ENCODE results near the gene HOXB4. TPM values are rescaled to one million over a fixed set of nuclear protein-coding genes. Genes with fewer than 3 reads are reported as not detected.
A peak's percentile ranks its signal among the peaks of the same experiment; 100 is the strongest.

The HOXB4 gene
- total RNA-seq, 4 donors from 2014 or later: 1.8 to 6.6 (median 5.1) TPM

DNA sequence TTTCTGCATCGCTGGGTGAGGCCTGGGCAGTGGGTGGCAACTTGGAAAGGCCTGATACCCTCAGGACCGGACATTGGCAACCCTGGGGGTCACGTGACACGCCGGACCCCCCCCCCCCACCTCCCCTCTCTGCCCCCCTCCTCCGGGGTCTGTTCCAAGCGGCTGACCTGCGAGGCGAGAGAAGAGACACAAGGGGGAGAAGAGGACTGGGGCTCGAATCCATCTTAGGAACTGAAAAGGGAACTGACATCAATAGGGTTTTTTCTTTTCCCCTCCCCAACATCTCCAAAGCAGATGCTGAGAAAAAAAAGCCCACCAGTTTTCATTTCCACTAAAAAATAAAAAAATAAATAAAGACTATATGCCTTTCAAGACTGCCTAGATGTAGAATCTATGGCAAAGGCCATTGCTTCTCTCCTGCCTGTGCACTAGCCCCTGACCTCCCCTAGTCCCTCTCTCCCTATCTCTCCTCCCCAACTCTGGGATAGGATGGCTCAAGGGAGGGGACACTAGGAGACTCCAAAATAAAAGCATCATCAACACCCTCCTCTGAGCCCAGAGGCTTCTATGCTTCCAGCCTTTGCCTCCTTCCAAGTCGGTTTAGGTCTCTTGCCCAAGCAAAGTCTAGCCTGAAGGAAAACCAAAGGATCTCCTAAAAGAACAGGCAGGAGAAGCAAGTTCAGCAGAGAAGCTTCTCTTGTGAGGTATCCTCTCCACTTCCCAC, 25.5 kb downstream of the HOXB4 start:
- Histone ChIP-seq H3K4me1 (peaks cover 0 to 55% (median 2%) of the 10 kb centered on the region in 4 donors), H3K4me3 (peak overlapping the region in 1 of 4 donors; percentile 21), H3K27me3 (no peaks in the 10 kb centered on the region), H3K36me3 (peaks cover 0 to 23% (median 3%) of the 10 kb centered on the region in 3 donors), H3K9me3 (no peaks in the 10 kb centered on the region), H3K27ac (peak overlapping the region; percentile 49 to 96 (median 63))
- DNase-seq: no peak
- no peak for TF ChIP-seq POLR2A (IDR thresholded peaks at IDR 0.05)
- TF ChIP-seq CTCF (IDR thresholded peaks at IDR 0.05): no peak

GRCh38 chr17:48551596-48552465, 26.3 kb downstream of the HOXB4 start:
- TF ChIP-seq POLR2A (IDR thresholded peaks at IDR 0.05): no peak
- no peak for TF ChIP-seq CTCF (IDR thresholded peaks at IDR 0.05)
- no peaks in the 10 kb centered on the region for H3K27me3 ChIP-seq
- DNase-seq: no peak
- no peaks in the 10 kb centered on the region for H3K9me3 ChIP-seq
- H3K36me3 ChIP-seq: peaks cover 0 to 23% (median 3%) of the 10 kb centered on the region in 3 donors
- H3K27ac ChIP-seq: peak overlapping the region; percentile 38 to 96 (median 63)
- peaks cover 0 to 53% (median 0%) of the 10 kb centered on the region in 4 donors for H3K4me1 ChIP-seq
- peak overlapping the region in 1 of 4 donors; percentile 6 for H3K4me3 ChIP-seq

GRCh38 chr17:48551214-48551555, 27.0 kb downstream of the HOXB4 start:
- H3K27me3 ChIP-seq: no peaks in the 10 kb centered on the region
- DNase-seq: no peak
- H3K9me3 ChIP-seq: no peaks in the 10 kb centered on the region
- TF ChIP-seq CTCF (IDR thresholded peaks at IDR 0.05) (no peak), POLR2A (IDR thresholded peaks at IDR 0.05) (no peak)
- H3K27ac ChIP-seq: peak overlapping the region; percentile 42 to 96 (median 63)
- H3K4me3 ChIP-seq: peak overlapping the region in 1 of 4 donors; percentile 10
- H3K36me3 ChIP-seq: peaks cover 0 to 23% (median 3%) of the 10 kb centered on the region in 3 donors
- peaks cover 0 to 53% (median 0%) of the 10 kb centered on the region in 4 donors for H3K4me1 ChIP-seq

DNA sequence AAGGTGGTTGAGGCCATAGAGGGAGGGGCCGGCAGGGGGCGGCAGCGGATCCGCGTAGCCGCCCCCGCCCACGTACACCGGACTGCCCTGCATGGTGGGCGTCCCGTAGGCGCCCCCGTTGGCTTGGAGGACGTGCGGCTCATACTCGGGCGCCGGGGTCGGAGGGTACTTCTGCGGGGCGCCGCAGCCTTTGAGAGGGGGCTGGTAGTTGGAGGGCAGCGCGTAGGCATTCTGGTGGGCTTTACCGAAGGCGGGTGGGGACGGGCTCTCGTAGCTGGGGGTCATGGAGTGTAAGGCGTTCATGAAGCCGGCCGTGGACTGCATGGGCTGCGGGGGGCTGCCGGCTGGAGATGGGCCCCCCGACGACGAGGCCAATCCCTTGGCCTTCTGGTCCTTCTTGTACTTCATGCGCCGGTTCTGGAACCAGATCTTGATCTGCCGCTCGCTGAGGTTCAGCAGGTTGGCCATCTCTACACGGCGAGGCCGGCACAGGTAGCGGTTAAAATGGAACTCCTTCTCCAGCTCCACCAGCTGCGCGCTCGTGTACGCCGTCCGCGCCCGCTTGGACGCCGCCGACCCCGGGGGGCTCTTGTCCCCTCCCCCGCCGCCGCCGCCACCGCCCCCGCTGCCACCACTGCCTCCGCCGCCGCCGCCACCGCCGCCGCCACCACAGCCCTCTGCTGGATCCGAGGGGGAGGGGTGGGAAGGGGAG, 27.5 kb downstream of the HOXB4 start:
- H3K27ac ChIP-seq: peak overlapping the region; percentile 42 to 96 (median 63)
- peaks cover 0 to 23% (median 3%) of the 10 kb centered on the region in 3 donors for H3K36me3 ChIP-seq
- H3K27me3 ChIP-seq: no peaks in the 10 kb centered on the region
- no peak for DNase-seq
- TF ChIP-seq POLR2A (IDR thresholded peaks at IDR 0.05) (no peak), CTCF (IDR thresholded peaks at IDR 0.05) (no peak)
- peak overlapping the region in 1 of 4 donors; percentile 10 for H3K4me3 ChIP-seq
- peaks cover 0 to 53% (median 0%) of the 10 kb centered on the region in 4 donors for H3K4me1 ChIP-seq
- no peaks in the 10 kb centered on the region for H3K9me3 ChIP-seq

DNA sequence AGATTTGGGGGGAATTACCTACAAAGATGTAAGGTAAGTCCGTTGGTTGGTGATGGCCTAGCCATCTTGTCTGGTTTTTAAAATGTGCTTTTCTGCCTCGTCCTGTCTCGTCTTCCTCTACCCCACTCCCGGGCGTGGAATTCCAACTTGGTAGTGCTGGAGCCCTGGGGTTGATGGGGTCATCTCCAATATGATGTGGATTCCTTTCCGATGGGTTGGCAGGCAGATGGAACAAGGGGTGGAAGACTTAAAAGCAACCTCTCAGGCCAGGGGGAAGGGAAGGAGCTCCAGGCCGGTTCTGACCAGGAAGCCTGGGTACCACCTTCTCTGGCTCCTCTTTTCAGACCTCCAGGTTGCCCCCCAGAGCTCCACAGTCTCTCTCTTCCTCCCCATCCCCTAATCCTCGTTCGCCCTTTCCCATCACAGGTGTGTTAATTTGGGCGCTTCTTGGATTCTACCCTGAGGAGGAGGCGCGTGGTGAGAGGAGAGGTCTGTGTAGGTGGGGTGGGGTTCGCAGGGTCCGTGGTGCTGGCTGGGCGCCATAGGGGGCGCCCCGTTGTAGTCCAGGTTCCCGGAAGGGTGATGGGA, 28.1 kb downstream of the HOXB4 start:
- peaks cover 0 to 48% (median 0%) of the 10 kb centered on the region in 4 donors for H3K4me1 ChIP-seq
- H3K9me3 ChIP-seq: no peaks in the 10 kb centered on the region
- H3K27ac ChIP-seq: peak overlapping the region; percentile 42 to 96 (median 63)
- no peak for TF ChIP-seq CTCF (IDR thresholded peaks at IDR 0.05)
- no peak for TF ChIP-seq POLR2A (IDR thresholded peaks at IDR 0.05)
- peaks cover 0 to 23% (median 3%) of the 10 kb centered on the region in 3 donors for H3K36me3 ChIP-seq
- no peaks in the 10 kb centered on the region for H3K27me3 ChIP-seq
- peak overlapping the region in 1 of 4 donors; percentile 10 for H3K4me3 ChIP-seq
- no peak for DNase-seq

All from Peyer's patch (tissue), 4 donors.